Sigmoid colon (tissue), 7 donors: ENCODE results near the gene METTL24. TPM values are rescaled to one million over a fixed set of nuclear protein-coding genes. Genes with fewer than 3 reads are reported as not detected.
"Not testable (repeated sequence)": the region's sequence is repeated elsewhere in the genome, so short reads cannot be mapped to it uniquely, and the experiment has no call there.

Source experiments
- DNase-seq: peaks from one replicate; pipeline ENCODE4 v3.0.0-alpha.2; 2019
- H3K27ac ChIP-seq, 4 donors: fragments of 200-600 bp; sonication (generic); one replicate each; pipeline ENCODE4 v1.5.1; 2016 to 2019; ENCODE audit warnings: mild to moderate bottlenecking in 1 of 4
- H3K27me3 ChIP-seq, 3 donors: fragments of 200-600 bp; sonication (generic); one replicate each; pipeline ENCODE4 v1.5.1; 2019; ENCODE audit warnings: mild to moderate bottlenecking in 1 of 3
- H3K36me3 ChIP-seq, 4 donors: fragments of 200-600 bp; sonication (generic); one replicate each; pipeline ENCODE4 v1.5.1; 2016 to 2019
- H3K4me1 ChIP-seq, 4 donors: fragments of 200-600 bp; sonication (generic); one replicate each; pipeline ENCODE4 v1.5.1; 2017 to 2019
- H3K4me3 ChIP-seq, 4 donors: fragments of 200-600 bp; sonication (generic); one replicate each; pipeline ENCODE4 v1.5.1; 2017 to 2019; ENCODE audit warnings: mild to moderate bottlenecking in 2 of 4, moderate library complexity in 1 of 4
- H3K9me3 ChIP-seq, 4 donors: fragments of 200-600 bp in 3 of 4; sonication (generic) in 3 of 4; one replicate each; pipeline versions ENCODE4 v1.5.1 to v1.6.1; 2013 to 2019
- EP300 ChIP-seq, 4 donors: sonication (generic); formaldehyde crosslinking; IDR thresholded peaks; one replicate each; pipeline ENCODE4 v1.6.1; 2017; ENCODE audit warnings: antibody characterized with exemption in 4 of 4
- POLR2A ChIP-seq, 2 donors: fragments of 450-650 bp; IDR thresholded peaks; one replicate each; pipeline ENCODE4 v1.6.1; 2016; ENCODE audit warnings: antibody characterized with exemption in 2 of 2, mild to moderate bottlenecking in 2 of 2, moderate library complexity in 2 of 2
- POLR2AphosphoS5 ChIP-seq, 4 donors: sonication (generic); formaldehyde crosslinking; IDR thresholded peaks; one replicate each; pipeline ENCODE4 v1.6.1; 2017; ENCODE audit warnings: antibody characterized with exemption in 4 of 4
- WGBS, 2 donors: extraction: QIAGEN DNeasy Blood & Tissue Kit; methylation state at CpG; one replicate each; pipeline ENCODE4 v1.1.7; 2013; 5-methylcytosine and 5-hydroxymethylcytosine counted together
- intact Hi-C: fragments of 100-400 bp; cut with DNase I; formaldehyde crosslinking; loops from one replicate; pipeline ENCODE4 v1.15.1; 2023
- polyA plus RNA-seq, 3 donors: library from polyadenylated mRNA; stranded (reverse); fragments of 200-250 nt; gene quantifications; one replicate each; pipeline ENCODE4 v1.2.3, GENCODE V29; 2013
- total RNA-seq, 4 donors: library from RNA; depleted of rRNA; stranded (reverse); fragments of >200 nt; gene quantifications; one replicate each; pipeline ENCODE4 v1.1.0, GENCODE V29; 2016
- TF ChIP-seq, protein P1 (sequence below), 4 experiments: fragments of 450-650 bp in 3 of 4; fragments of 200-600 bp in 1 of 4; IDR thresholded peaks; one replicate each; pipeline ENCODE4 v1.5.1; 2016 to 2019; ENCODE audit warnings: antibody characterized with exemption in 4 of 4, mild to moderate bottlenecking in 3 of 4, moderate library complexity in 2 of 4
- donor health status: healthy with polysubstance abuse.
- donor health status: Bipolar disorder and iron deficiency.
- donor health status: healthy.

Gene METTL24
- total and polyA plus RNA-seq, 7 donors: 0.76 to 41.3 (median 38.8) TPM; not detected in 2

DNA sequence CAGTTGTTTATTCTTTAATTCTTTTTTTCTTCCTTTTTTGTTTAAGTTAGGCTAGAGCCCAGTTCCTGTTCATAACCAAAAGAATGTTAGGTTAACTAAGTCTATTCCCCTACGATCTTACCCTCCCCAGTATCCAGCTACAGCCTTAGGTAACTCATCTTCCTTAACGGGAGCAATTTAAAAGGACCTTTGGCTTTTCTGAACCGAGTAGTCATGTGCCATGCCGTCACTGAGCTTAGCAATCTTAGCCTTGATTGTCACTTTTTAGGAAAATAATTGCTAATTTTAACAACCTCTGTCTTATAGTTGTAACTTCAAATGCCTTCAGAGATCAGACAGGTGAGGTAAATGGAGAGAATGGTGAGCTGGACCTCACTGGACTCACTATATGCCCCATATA lies 6.2 kb downstream of the METTL24 start:
- TF ChIP-seq EP300 (IDR thresholded peaks at IDR 0.05): no peak
- TF ChIP-seq, protein P1, sequence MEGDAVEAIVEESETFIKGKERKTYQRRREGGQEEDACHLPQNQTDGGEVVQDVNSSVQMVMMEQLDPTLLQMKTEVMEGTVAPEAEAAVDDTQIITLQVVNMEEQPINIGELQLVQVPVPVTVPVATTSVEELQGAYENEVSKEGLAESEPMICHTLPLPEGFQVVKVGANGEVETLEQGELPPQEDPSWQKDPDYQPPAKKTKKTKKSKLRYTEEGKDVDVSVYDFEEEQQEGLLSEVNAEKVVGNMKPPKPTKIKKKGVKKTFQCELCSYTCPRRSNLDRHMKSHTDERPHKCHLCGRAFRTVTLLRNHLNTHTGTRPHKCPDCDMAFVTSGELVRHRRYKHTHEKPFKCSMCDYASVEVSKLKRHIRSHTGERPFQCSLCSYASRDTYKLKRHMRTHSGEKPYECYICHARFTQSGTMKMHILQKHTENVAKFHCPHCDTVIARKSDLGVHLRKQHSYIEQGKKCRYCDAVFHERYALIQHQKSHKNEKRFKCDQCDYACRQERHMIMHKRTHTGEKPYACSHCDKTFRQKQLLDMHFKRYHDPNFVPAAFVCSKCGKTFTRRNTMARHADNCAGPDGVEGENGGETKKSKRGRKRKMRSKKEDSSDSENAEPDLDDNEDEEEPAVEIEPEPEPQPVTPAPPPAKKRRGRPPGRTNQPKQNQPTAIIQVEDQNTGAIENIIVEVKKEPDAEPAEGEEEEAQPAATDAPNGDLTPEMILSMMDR (IDR thresholded peaks at IDR 0.05): no peak
- TF ChIP-seq POLR2A (IDR thresholded peaks at IDR 0.05): no peak
- no peak for TF ChIP-seq POLR2AphosphoS5 (IDR thresholded peaks at IDR 0.05)
- intact Hi-C loops: loop anchor here (10.0 kb wide), 1 partner anchor 523 kb away; the partner anchor contains the start of gene AMD1
- H3K4me1 ChIP-seq: peaks cover 0 to 94% (median 83%) of the 10 kb centered on the region in 4 donors
- no peaks in the 10 kb centered on the region for H3K36me3 ChIP-seq
- H3K27me3 ChIP-seq: no peaks in the 10 kb centered on the region
- peak overlapping the region in 1 of 4 donors; percentile 6 for H3K4me3 ChIP-seq
- no peak for DNase-seq
- WGBS, 2 donors: 42 to 76% methylated on average over 4 of the region's 4 CpGs
- H3K27ac ChIP-seq: peak overlapping the region; percentile 93 to 98 (median 95)
- no peaks in the 10 kb centered on the region for H3K9me3 ChIP-seq

DNA sequence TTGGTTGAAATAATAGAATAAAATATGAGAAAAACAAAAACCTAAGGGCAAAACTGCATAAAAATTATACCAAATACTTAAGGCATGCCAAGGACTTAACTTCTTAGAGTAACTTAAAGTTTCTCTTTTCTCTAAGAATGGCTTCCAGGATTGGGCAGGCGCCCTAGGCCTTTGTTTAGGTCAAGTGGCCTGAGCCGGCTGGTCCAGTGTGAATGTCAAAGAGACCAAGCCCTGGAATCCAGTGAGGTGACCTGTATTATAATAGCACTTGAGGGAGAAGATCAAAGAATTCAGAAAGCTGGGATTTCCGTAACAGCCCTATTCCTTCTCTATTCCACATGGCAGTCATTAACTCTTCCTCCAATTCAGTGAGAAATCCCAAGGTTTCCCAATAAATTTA lies 6.6 kb downstream of the METTL24 start:
- no peaks in the 10 kb centered on the region for H3K9me3 ChIP-seq
- no peak overlapping the region for H3K4me3 ChIP-seq
- peak overlapping the region; percentile 93 to 98 (median 95) for H3K27ac ChIP-seq
- peaks cover 0 to 98% (median 83%) of the 10 kb centered on the region in 4 donors for H3K4me1 ChIP-seq
- TF ChIP-seq POLR2A (IDR thresholded peaks at IDR 0.05): no peak
- TF ChIP-seq POLR2AphosphoS5 (IDR thresholded peaks at IDR 0.05): no peak
- TF ChIP-seq, protein P1 (IDR thresholded peaks at IDR 0.05): no peak
- TF ChIP-seq EP300 (IDR thresholded peaks at IDR 0.05): no peak
- H3K27me3 ChIP-seq: no peaks in the 10 kb centered on the region
- H3K36me3 ChIP-seq: no peaks in the 10 kb centered on the region
- intact Hi-C loops: loop anchor here (10.0 kb wide), 1 partner anchor 523 kb away; the partner anchor contains the start of gene AMD1
- no peak for DNase-seq
- WGBS, 2 donors: 91 to 95% methylated on average over 3 of the region's 3 CpGs

DNA sequence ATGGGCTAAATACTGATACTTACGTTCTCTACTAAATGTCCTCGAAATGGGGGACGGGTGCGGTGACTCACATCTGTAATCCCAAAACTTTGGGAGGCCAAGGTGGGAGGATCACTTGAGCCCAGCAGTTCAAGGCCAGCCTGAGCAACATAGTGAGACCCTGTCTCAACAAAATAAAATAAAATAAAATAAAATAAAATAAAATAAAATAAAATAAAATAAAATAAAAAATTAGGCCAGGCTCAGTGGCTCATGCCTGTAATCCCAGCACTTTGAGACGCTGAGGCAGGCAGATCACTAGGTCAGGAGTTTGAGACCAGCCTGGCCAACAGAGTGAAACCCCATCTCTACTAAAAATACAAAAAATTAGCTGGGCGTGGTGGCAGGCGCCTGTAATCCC lies 7.6 kb downstream of the METTL24 start:
- H3K27ac ChIP-seq: peak overlapping the region; percentile 93 to 98 (median 95)
- WGBS, 2 donors: 95 to 96% methylated on average over 7 of the region's 7 CpGs
- H3K27me3 ChIP-seq, H3K9me3 ChIP-seq, H3K36me3 ChIP-seq, DNase-seq, H3K4me3 ChIP-seq: not testable (repeated sequence)
- intact Hi-C loops: loop anchor here (10.0 kb wide), 1 partner anchor 524 kb away; the partner anchor contains the start of gene AMD1
- H3K4me1 ChIP-seq: peaks cover 0 to 98% (median 74%) of the 10 kb centered on the region in 4 donors

DNA sequence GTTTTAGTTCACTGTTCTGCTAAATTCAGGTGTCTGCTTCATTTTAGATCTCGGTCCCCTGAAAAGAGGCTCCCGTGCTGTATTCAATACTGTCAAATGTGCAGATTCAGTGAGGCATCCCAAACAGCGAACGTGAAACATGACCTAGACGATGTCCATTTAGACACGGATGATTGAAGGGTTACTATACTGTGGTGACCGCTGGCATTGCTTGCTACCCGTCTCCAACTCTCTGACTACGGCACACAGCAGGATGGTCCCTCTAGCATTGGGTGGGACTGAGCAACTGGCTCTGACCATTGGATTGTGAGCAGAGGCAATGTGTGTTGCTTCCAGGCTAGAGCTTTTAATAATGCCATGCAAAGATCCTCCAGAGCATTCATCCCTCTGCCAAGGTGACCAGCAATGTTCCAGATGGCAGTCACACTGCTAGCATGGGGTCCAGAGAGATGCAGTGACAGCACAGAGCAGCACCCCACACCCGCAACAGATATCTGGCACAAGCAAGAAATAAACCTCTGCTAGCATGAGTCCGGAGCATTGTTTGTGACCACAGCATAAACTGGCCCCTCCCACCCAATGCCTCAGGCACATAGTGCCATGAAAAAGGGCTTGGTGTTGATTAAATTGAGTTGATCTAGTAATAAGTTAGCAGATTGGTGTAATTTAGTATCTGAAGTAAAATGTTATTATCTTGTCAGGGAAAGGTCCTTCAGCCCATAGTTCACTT lies 9.0 kb downstream of the METTL24 start:
- WGBS, 2 donors: 87 to 91% methylated on average over 11 of the region's 11 CpGs
- Histone ChIP-seq H3K36me3 (no peaks in the 10 kb centered on the region), H3K9me3 (no peaks in the 10 kb centered on the region), H3K27me3 (no peaks in the 10 kb centered on the region), H3K27ac (peak overlapping the region; percentile 93 to 98 (median 95)), H3K4me3 (no peak overlapping the region), H3K4me1 (peaks cover 0 to 98% (median 60%) of the 10 kb centered on the region in 4 donors)
- DNase-seq: no peak
- TF ChIP-seq POLR2AphosphoS5 (IDR thresholded peaks at IDR 0.05): no peak
- TF ChIP-seq, protein P1 (IDR thresholded peaks at IDR 0.05): no peak
- TF ChIP-seq EP300 (IDR thresholded peaks at IDR 0.05): no peak
- no peak for TF ChIP-seq POLR2A (IDR thresholded peaks at IDR 0.05)
- intact Hi-C loops: no loop called here

DNA sequence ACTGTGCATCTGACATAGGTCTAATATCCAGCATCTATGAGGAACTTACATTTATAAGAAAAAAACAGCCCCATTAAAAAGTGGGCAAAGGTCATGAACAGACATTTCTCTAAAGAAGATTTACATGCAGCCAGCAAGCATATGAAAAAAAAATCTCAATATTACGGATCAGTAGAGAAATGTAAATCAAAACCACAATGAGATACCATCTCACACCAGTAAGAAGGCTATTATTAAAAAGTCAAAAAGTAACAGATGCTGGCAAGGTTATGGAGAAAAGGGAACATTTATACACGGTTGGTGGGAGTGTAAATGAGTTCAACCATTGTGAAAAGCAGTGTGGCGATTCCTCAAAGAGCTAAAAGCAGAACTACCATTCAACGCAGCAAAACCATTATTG lies 13.1 kb downstream of the METTL24 start:
- intact Hi-C loops: no loop called here
- no peak for DNase-seq
- Histone ChIP-seq H3K4me3 (no peak overlapping the region), H3K36me3 (no peaks in the 10 kb centered on the region), H3K4me1 (peaks cover 0 to 99% (median 61%) of the 10 kb centered on the region in 4 donors), H3K9me3 (no peaks in the 10 kb centered on the region), H3K27ac (peak overlapping the region in 2 of 4 donors; percentile 43 to 98), H3K27me3 (no peaks in the 10 kb centered on the region)
- no peak for TF ChIP-seq POLR2A (IDR thresholded peaks at IDR 0.05)
- TF ChIP-seq, protein P1 (IDR thresholded peaks at IDR 0.05): no peak
- no peak for TF ChIP-seq POLR2AphosphoS5 (IDR thresholded peaks at IDR 0.05)
- TF ChIP-seq EP300 (IDR thresholded peaks at IDR 0.05): no peak
- 68 to 85% methylated on average over 4 of the region's 4 CpGs for WGBS, 2 donors
